GM08714 (cell line): ENCODE data around the gene LEF1.
A peak's percentile ranks its signal among the peaks of the same experiment; 100 is the strongest.

Experiments
- H3K4me3 ChIP-seq: fragments of 200-500 bp; sonication (Bioruptor generic); 2 replicates; pipeline ENCODE4 v1.5.1; 2014; ENCODE audit warnings: mild to moderate bottlenecking, low read length, inconsistent platforms
- ZNF274 ChIP-seq: IDR thresholded peaks from 2 replicates; pipeline ENCODE4 v1.6.1; 2012; ENCODE audit warnings: mild to moderate bottlenecking, low read depth, low read length

LEF1 gene

DNA sequence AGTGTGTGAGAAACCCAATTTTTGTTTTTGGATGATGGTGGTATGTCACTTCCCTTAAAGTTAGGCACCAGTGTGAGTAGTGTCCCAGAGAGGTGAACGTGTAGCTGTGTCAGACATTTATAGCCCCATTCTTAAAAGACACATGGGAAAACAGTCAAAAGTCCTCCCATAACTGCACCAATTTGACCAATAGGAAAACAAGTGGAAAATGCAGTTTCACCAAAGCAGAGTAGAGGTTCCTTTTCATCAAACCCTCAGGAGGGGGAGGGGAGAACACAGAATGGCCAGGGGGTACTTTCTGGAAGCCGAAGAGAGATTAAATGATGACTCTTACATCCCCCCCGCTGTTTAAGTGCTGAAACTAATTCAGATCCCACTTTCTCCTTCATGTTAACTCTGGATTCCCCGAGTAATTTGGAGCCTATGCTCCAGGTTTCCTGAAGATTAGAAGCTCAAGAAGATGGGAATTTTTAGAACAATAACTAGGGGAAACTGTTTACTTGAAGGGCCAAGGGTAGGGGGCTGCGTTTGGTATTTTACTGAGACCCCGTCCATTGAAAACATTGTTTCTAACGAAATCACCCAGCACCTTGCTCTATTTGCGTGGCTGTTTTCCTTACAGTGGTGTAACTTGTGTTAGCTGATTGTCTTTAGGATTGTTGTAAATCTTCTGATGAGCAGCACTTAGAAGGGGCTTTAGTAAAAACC, 2.1 kb upstream of the LEF1 start:
- no peak overlapping the region for H3K4me3 ChIP-seq
- no peak for TF ChIP-seq ZNF274

DNA sequence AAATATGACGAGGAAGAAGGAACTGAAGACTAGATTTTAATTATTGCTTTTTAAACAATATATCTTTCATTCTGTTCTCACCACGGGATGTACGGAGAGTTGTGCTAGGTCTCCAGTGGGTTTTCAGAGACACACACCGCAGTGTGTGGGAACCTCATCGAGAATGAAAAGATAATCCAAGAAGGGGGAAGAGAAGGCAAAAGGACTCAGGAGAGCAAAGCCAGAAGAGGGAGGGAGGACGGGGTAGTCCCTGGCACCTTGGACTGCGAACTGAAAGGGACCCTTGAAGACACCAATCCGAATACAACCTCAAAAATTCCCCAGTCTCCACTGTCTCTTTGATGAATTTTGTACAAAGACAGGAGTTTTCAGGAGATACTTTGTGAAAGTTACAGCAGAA, 932 bp upstream of the LEF1 start:
- TF ChIP-seq ZNF274, result no peak
- no peak overlapping the region for H3K4me3 ChIP-seq

DNA sequence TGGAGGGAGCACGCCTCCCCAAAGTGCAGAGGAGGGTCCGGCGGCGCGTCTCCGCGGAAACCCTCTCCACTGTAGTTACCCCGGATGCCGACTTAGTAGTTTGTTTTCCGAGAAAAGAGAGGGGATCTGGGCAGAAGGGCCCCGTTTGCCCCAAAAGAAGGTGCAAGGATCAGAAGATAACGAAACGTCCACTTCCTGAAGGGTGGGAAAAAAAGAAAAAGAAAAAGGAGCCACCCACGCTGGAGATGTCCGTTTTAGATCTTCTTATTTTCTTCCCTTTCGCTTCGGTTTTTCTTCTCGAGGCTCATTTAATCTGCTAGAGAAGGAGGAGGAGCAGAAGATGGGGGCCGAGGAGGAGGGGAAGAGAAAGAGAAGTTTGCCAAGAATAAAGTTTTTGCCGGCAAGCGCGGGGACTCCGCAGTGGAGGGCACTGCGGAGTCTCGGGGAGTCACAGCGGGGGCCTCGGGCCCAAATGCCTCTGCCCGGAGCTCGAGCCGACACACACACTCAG, 517 bp downstream of the LEF1 start:
- TF ChIP-seq ZNF274, result no peak
- peak overlapping the region; percentile 78 for H3K4me3 ChIP-seq

DNA sequence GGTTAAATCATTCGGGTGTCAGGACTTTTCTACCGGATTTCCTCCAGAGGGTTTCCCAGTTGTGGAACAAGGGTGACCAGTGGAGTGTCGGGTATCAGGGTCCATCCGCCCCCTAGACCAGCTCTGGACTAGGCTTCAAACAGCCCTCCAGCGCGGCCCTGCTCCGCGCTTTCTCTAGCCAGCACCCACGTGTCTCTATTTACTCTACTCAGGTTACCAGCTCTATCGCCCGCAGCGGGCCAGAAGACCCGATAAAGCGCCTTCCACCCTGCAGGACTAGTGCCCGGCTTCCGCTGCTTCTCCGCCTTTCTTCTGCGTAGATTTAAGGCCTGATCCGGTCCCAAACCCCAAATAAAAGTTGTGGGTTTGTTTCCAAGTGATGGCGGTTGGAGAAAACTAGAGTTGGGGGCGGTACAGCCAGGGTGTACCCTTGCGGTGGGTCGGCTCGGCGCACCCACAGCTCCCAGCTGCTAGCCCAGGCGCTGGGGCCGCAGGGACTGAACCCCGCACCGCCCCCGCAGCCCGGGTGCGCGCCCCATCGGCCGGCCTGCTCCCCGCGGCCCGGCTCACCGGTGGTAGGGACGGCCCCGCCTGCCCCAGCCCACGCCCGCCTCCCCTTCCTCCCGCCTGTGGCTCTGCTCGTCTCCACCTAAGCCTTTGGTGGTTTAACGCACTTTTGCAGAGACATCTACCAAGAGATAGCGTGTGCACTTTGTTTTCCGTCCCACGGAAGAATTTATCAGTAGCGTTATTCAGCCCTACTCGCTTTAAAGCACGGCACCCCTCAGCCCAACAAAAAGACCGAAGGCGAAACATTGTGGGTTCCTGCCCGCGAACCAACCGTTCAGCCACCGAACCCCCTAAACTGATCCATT, 2.1 kb downstream of the LEF1 start:
- no peak for TF ChIP-seq ZNF274
- peak overlapping the region; percentile 78; the same call in 1 of the 2 replicates for H3K4me3 ChIP-seq

DNA sequence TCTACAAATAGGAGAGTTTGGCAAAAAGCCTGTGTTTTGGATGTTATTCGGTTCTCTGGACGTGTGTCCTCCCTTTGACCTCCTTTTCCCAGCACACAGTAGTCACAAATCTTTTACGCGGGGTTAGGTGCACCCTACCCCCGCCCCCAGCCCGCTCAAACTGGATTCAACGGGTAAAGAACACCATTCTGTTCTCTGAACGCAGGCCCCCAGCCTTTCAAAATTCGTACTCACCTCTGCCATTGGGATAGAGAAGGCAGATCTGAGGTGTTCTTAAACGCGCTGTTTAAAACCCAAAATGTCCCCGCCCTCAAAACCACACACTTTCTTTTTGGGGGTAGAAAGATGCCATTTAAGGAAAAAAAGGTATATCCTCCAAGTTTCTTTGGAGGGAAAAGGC, 2.7 kb downstream of the LEF1 start:
- H3K4me3 ChIP-seq, result peak overlapping the region; percentile 78; the same call in 1 of the 2 replicates

DNA sequence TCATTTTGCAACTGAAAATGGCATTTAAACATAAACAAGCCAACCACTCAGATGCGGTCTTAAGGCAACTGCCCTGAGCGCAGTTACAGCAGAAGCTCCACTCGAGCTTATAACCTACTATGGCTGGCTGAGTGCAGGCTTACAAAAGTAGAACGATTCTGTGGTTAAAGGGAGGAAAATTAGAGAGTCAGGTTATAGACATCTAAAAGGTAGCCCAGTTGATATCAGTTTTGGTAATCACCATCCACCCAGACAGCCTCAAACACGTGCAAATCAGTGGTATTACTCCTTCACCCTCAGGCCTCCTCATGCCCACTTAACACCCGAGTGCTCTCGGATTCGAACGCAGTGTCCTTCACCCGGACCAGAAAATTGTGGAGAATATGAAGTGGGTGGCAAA, 3.1 kb downstream of the LEF1 start:
- H3K4me3 ChIP-seq, result peak overlapping the region; percentile 78; the same call in 1 of the 2 replicates
- no peak for TF ChIP-seq ZNF274

More for the DNA sequence above, 2.7 kb downstream of the LEF1 start:
- TF ChIP-seq ZNF274, result no peak

DNA sequence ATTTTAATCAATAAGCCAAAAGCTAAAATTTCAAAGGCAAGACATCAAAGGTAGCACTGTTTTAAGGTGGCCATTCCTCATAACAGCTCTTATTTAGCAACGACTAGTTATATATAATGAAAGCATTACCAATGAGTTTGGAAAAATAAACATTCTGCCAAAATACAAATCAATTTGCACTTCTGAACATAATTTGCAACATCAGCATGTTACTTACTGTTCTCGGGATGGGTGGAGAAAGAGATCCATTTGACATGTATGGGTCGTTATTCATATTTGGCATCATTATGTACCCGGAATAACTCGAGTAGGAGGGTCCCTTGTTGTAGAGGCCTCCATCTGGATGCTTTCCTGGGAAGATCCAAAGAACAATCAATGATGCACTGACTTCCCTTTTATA, 5.4 kb downstream of the LEF1 start:
- TF ChIP-seq ZNF274, result no peak
- no peak overlapping the region for H3K4me3 ChIP-seq

DNA sequence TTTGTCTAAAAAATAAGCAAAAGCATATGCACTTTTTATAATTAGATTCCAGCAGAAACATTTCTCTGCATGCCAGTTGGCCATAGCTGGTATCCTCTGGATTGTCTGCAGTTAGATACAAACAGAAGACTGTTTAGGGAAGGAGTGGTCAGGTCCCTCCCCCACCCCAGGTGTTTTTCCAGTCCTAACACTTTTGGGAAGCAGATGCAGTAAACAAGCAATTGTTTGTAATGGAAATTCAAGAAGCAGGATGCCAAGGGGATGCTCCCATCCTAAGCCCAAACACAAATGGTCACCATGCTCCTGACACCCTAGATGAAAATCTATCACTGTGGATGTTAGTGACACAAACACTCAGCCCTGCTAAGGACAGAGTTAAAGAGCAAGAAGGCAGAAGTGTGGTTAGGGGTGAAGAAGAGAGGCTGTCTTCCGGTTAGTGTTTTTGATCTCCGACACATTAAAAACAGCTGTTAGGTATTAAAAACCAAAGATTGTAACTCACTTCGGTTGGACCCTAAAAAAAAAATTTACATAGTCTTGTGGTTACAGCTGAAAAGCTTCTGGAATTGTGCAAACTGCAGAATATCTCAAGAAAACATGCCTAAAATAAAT, 7.9 kb downstream of the LEF1 start:
- no peak for TF ChIP-seq ZNF274
- no peak overlapping the region; the same call in 1 of the 2 replicates for H3K4me3 ChIP-seq

DNA sequence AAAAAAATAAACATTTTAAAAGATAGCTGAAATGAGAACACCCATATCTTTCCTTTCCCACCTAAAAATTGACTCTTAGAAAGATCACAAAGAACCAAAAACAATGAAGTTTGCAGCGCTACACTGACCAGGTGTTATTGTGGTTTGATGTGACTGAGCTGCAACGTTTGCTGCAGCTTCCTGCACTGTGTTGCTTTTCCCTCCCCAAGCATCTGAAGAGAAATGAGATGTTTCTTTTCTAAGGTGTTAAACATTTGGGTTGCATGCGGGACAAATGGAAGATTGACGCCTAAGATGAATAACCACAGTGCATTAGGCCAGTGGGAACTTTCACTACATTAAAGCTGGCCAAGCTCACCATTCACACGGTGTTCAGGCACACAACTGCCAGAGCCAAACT, 8.9 kb downstream of the LEF1 start:
- TF ChIP-seq ZNF274, result no peak

DNA sequence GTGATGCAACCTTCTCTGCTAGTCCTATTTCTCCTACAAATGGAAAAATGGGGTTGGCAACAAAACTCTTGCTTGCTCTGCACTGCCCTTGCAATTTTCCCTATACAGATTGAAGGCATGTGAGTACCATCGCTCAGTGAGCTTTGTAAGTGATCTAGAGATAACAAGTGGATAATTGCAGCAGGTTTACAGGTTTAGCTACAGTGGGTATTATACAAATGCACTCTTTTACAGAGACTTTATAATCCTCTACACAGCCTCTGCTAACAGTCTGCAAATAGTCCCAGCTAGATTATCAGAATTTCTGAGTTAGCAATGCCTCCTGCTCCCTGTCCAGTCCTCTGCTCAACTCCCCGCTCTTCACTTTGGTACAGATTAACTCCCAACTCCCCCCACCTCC, 11.1 kb downstream of the LEF1 start:
- no peak overlapping the region for H3K4me3 ChIP-seq
- no peak for TF ChIP-seq ZNF274

More for the DNA sequence above, 8.9 kb downstream of the LEF1 start:
- no peak overlapping the region for H3K4me3 ChIP-seq

DNA sequence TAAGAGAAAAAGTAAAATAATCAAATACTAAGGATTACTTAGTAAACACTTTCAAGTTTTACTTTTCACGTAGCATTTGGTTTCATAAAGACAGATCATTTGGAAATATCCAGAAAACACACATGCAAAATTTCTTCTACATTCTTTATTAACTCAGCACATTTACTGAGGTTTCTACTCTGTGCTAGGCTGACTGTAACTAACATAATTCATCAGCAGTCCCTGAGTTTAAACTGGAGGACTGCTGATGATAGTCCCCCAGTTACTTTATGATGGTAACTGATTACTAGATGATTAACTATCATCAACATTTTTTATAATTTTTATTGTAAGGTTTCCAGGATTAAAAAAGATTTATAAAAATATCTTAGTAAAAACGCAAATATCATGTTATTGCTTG, 12.3 kb downstream of the LEF1 start:
- TF ChIP-seq ZNF274, result no peak

DNA sequence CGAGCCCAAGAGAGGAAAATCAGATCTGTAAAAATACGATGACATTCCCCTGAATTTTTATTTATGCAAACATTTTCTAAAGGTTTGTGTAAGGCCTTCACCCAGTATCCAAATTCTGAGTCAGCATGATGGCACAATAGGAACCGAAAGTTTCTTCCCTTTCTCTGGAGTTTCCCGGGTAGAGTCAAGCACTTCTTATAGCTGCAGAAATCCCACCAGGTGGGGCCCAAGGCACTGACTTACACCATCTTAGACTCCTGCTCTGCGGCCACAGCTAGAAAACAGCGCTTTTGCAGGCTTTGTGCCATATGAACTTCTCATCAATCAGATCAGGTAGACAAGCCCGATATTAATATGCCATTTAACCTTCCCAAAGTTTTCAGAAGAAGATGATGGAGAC, 13.4 kb downstream of the LEF1 start:
- TF ChIP-seq ZNF274, result no peak
- H3K4me3 ChIP-seq, result no peak overlapping the region

More for the DNA sequence above, 12.3 kb downstream of the LEF1 start:
- no peak overlapping the region for H3K4me3 ChIP-seq

DNA sequence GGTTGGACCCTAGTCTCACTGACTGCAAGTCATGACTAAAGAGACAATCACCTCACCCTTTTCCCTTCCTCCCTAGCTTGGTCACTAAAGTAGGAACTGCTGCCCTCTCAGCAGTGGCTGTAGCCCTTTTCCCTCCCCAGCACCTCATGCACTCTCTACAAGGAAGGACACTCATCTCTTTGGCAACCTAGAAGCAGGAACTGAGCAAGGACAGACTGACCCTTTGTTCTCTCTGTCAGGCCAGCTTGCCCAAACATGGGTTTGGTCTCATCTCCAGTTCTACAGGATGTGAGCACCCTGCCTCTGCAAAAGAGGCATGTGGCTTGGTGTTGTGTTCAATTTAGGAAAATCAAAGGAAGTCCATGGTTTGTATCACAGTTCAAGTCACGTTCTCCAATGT, 15.8 kb downstream of the LEF1 start:
- no peak for TF ChIP-seq ZNF274

DNA sequence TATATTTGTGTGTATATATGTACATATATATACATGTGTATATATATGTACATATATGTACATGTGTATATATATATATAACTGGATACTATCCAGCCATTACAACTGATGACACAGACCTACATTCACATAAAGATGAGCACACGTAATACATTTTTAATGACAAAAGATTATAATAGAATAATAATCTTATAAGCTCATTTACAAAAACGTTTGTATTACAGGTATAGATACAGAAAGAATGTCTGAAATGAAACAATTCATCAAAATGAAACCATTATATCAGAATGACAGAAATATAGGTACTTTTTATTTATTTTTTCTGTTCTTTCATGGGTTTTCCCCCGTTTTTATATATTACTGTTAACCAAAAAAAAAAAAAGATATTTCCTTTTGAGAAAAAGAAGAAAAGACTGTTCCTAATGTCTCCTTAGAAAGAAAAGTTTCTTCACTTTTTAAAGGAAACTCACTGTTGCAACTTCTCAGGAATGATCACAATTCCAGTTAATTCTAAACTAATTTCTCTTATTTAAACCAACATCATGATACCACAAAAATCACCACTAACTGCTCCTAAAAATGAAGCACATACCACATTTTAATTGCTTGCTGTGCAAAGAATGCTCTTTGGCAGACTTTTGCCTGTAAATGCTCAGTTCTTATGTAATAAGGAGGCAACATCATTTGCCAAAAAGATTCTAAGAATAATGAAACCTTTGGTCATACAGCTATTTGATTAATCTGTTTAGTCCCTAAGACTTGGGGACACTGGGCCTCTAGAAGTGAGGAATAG, 18.9 kb downstream of the LEF1 start:
- TF ChIP-seq ZNF274, result no peak
- H3K4me3 ChIP-seq, result no peak overlapping the region

More for the DNA sequence above, 15.8 kb downstream of the LEF1 start:
- H3K4me3 ChIP-seq, result no peak overlapping the region
